GM20000 (cell line): ENCODE data around the gene RAPGEF1.

ENCODE experiments used
- DNase-seq: peaks from one replicate; pipeline ENCODE4 v3.0.0; 2012; ENCODE audit warnings: low spot score
- TF ChIP-seq, protein P1 (sequence below): IDR thresholded peaks from 2 replicates; pipeline ENCODE4 v1.5.1; 2012; ENCODE audit warnings: mild to moderate bottlenecking, control low read depth; ENCODE audit errors: extremely low read depth, missing control alignments

The RAPGEF1 gene

GRCh38 chr9:131593091-131593820, 146.6 kb downstream of the RAPGEF1 start:
- no peak for DNase-seq
- TF ChIP-seq, protein P1, sequence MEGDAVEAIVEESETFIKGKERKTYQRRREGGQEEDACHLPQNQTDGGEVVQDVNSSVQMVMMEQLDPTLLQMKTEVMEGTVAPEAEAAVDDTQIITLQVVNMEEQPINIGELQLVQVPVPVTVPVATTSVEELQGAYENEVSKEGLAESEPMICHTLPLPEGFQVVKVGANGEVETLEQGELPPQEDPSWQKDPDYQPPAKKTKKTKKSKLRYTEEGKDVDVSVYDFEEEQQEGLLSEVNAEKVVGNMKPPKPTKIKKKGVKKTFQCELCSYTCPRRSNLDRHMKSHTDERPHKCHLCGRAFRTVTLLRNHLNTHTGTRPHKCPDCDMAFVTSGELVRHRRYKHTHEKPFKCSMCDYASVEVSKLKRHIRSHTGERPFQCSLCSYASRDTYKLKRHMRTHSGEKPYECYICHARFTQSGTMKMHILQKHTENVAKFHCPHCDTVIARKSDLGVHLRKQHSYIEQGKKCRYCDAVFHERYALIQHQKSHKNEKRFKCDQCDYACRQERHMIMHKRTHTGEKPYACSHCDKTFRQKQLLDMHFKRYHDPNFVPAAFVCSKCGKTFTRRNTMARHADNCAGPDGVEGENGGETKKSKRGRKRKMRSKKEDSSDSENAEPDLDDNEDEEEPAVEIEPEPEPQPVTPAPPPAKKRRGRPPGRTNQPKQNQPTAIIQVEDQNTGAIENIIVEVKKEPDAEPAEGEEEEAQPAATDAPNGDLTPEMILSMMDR, result no peak

DNA sequence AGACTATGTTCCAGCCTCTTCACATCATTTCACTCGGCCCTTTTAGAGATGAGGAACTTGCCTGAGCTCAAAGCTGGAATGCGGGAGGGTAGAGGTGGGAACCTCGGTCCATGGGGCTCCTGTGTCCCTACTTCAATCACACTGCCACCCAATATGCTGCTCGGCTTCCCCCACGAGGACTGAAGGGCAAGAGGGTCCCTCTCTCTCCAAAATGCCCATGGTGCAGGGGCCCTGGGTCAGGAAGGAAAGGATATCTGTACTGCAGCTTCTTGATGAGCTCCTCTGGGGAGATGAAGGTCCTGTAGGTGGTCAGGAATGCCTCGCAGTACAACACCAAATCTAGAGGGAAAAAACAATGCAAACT, 148.0 kb downstream of the RAPGEF1 start:
- no peak for DNase-seq
- TF ChIP-seq, protein P1, result no peak

DNA sequence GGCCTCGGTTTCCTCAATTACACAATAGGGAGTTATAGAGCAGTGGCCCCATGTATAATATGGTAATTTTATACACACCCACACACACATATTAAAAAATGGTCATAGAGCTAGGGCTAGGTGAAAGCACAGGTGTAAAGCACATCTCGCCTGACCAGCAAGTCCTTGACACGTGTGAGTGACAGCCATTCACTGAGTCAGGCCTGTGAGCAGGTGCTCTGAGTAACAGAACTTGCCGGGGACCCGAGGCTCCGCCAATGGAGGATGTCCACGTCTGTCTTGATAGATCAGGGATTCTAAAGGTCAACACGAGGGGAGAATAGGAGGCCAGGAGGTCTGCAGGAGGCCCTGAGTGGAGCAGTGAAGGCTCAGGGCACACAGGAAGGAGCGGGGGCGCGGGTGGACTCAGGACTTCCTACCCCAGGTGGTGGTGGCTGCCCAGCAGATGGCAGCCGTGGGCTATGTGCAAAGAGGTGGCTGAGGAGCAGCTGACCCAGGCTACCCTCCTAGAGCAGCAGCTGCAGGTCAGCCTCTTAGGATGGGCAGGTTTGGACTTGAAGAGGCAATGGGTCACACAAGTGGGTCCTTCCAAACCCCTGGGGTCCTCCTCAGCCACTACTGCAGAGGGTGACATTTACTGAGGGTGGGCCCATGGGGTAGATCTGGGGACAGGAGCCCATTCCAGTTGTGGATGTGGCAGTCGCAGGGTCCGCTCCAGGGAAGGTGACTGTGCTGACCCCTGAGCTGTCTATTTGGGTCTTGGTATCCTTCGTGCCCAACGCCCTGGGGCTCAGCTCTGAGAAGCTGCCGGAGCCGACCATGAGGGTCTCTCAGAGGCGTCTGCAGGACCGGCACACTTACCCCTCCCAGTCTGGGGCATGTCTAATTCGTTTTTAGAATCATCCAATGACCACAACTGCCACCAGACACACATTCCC, 148.7 kb downstream of the RAPGEF1 start:
- TF ChIP-seq, protein P1, result peak; percentile 51
- peak; percentile 84 for DNase-seq

DNA sequence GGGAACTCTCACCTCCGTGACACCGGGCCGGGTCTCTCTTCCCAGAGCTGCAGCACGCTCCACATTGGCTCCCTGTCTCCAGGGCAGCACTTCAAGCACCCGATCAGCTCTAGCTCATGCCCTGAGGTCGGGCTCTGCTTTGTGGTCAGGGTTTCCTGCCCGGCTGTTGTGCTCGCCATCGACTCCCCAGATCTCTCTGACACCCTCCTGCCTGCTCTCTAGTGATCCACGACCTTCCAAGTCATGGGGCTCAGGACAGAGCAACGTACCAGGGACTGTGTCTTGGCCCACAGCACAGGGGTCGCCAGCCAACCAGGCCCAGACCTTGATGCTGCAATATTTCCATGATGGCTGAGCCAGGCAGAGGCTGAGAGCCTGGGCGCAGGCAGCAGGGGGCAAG, 149.4 kb downstream of the RAPGEF1 start:
- no peak for DNase-seq

DNA sequence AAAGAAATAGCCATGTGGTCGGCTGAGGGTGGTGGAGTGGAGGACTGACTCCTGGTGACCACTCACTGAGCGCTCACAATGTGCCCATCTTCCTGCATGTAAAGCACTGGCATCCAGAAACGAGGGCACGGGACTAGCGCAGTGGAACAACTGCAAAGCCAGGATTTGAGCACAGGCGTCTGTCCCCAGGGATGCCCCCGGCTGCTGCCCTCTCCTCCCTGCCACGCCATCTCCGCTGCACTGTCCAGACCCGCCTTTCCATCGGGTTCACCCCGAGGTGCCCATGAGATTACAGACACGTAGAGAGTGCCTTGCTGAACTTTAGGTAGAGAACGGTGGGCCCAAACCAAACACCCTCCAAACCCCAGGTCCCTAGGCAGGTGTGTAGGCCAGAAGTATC, 149.9 kb downstream of the RAPGEF1 start:
- DNase-seq, result no peak
- TF ChIP-seq, protein P1, result no peak

More for the DNA sequence above, 149.4 kb downstream of the RAPGEF1 start:
- TF ChIP-seq, protein P1, result no peak

DNA sequence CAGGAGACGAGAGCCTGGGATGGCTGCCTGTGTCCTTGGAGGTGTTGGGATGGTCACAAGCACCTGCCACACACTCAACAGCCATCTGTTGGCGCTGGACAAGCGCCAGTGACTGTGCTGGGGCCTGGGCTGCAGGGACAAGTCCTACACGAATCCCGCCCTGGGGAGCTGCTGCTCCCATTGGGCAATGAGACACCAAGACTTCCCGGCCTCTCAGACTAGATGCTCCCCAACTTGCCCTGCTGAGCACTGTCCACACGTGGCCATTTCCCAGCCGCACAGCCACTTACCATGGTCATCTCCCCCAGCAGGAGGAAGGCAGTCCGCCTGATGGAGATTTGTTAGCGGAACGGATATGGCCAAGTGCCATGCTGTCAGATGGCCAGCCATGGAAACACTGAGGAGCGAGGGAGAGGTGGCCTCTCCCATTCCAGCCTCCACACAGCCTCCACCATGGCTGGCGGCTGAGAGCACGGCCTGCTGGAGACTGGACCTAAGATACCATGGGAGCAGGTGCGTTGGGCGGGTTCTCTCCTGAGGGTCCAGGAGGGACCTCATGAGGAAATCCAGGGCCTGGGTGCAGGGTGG, 150.7 kb downstream of the RAPGEF1 start:
- TF ChIP-seq, protein P1, result no peak
- DNase-seq, result no peak

- TF ChIP-seq, protein P1, result no peak
- DNase-seq, result no peak
Observed at GRCh38 chr9:131588396-131588795, 151.5 kb downstream of the RAPGEF1 start.
